ENCODE measurements around the gene CBX5. TPM values are rescaled to one million over a fixed set of nuclear protein-coding genes. Genes with fewer than 3 reads are reported as not detected.

The CBX5 gene
- total RNA-seq, 1 experiment from 2014 or later: 109 TPM

GRCh38 chr12:54280468-54281260, 742 bp upstream of the CBX5 start, which contains the start of gene HNRNPA1:
Gene HNRNPA1, plus strand, starts transcription at chr12:54280726. Its CDS starts 82 bp downstream, at chr12:54280808.
- ChIA-PET CTCF (interaction anchor here (0.6 to 2.0 kb wide), 8 partner anchors 13 to 99 kb away, joined by 3 to 10 read pairs (median 4); partner anchors contain the start of gene COPZ1), POLR2A (interaction anchor here (0.6 to 4.9 kb wide), 46 partner anchors 8 to 1823 kb away, joined by 3 to 99 read pairs (median 5); partner anchors contain the start of genes COPZ1, HOXC9, NFE2 and ORMDL2)
- TSS peak; percentile 49 for BruUV-seq (replicated peaks)
- TF ChIP-seq CTCF (IDR thresholded peaks at IDR 0.05; ENCODE audit: unreplicated experiment): no peak
- no peak within 1 kb of the TSS for H3K27ac Mint-ChIP-seq (ENCODE audit: low read depth, unreplicated experiment)
- H3K27me3 Mint-ChIP-seq (ENCODE audit: insufficient read depth, unreplicated experiment): no peaks in the 10 kb centered on the region
- peaks cover 15% of the 10 kb centered on the region for H3K36me3 Mint-ChIP-seq (ENCODE audit: insufficient read depth, unreplicated experiment)
- no peak within 1 kb of the TSS for H3K4me3 Mint-ChIP-seq (ENCODE audit: unreplicated experiment)
- DNase-seq (ENCODE audit: unreplicated experiment): peak; percentile 100
- peaks cover 21% of the 10 kb centered on the region for H3K4me1 Mint-ChIP-seq (ENCODE audit: insufficient read depth, unreplicated experiment)
- no peaks in the 10 kb centered on the region for H3K9me3 Mint-ChIP-seq (ENCODE audit: unreplicated experiment)
- intact Hi-C loops (cut with micrococcal nuclease): loop anchor here (1.0 to 2.0 kb wide), 2 partner anchors 22 to 45 kb away; partner anchors contain the start of gene COPZ1

GRCh38 chr12:54279227-54279631, 693 bp downstream of the CBX5 start:
- H3K27ac Mint-ChIP-seq (ENCODE audit: low read depth, unreplicated experiment): no peak overlapping the region
- ChIA-PET CTCF (interaction anchor here (0.6 to 1.1 kb wide), 3 partner anchors 28 to 1232 kb away, joined by 3 to 5 read pairs (median 3); no protein-coding TSS in a partner anchor), POLR2A (interaction anchor here (0.7 to 4.9 kb wide), 25 partner anchors 12 to 1654 kb away, joined by 3 to 99 read pairs (median 10); partner anchors contain the start of genes COPZ1, HOXC6, HOXC9 and NFE2)
- peaks cover 27% of the 10 kb centered on the region for H3K4me1 Mint-ChIP-seq (ENCODE audit: insufficient read depth, unreplicated experiment)
- intact Hi-C loops (cut with micrococcal nuclease): loop anchor here (5.0 kb wide), 1 partner anchor 57 kb away; no protein-coding TSS in a partner anchor
- H3K27me3 Mint-ChIP-seq (ENCODE audit: insufficient read depth, unreplicated experiment): no peaks in the 10 kb centered on the region
- no peak overlapping the region for H3K4me3 Mint-ChIP-seq (ENCODE audit: unreplicated experiment)
- no peak for TF ChIP-seq CTCF (IDR thresholded peaks at IDR 0.05; ENCODE audit: unreplicated experiment)
- TSS peak; percentile 76 for BruUV-seq (replicated peaks)
- DNase-seq (ENCODE audit: unreplicated experiment): no peak
- H3K36me3 Mint-ChIP-seq (ENCODE audit: insufficient read depth, unreplicated experiment): peaks cover 22% of the 10 kb centered on the region
- H3K9me3 Mint-ChIP-seq (ENCODE audit: unreplicated experiment): no peaks in the 10 kb centered on the region

- no peak overlapping the region for H3K27ac Mint-ChIP-seq (ENCODE audit: low read depth, unreplicated experiment)
- H3K27me3 Mint-ChIP-seq (ENCODE audit: insufficient read depth, unreplicated experiment): no peaks in the 10 kb centered on the region
- CTCF ChIA-PET: interaction anchor here (0.6 to 1.3 kb wide), 5 partner anchors 24 to 62 kb away, joined by 3 to 5 read pairs (median 4); no protein-coding TSS in a partner anchor
- intact Hi-C loops (cut with micrococcal nuclease): loop anchor here (1.0 to 5.0 kb wide), 2 partner anchors 27 to 56 kb away; no protein-coding TSS in a partner anchor
- POLR2A ChIA-PET: interaction anchor here (0.6 to 4.9 kb wide), 8 partner anchors 8 to 339 kb away, joined by 3 to 99 read pairs (median 22); partner anchors contain the start of genes COPZ1, HOXC13 and HOXC9
- BruUV-seq (replicated peaks): no TSS peak
- peaks cover 34% of the 10 kb centered on the region for H3K36me3 Mint-ChIP-seq (ENCODE audit: insufficient read depth, unreplicated experiment)
- no peak for DNase-seq (ENCODE audit: unreplicated experiment)
- H3K9me3 Mint-ChIP-seq (ENCODE audit: unreplicated experiment): no peaks in the 10 kb centered on the region
- no peak overlapping the region for H3K4me3 Mint-ChIP-seq (ENCODE audit: unreplicated experiment)
- peaks cover 16% of the 10 kb centered on the region for H3K4me1 Mint-ChIP-seq (ENCODE audit: insufficient read depth, unreplicated experiment)
- TF ChIP-seq CTCF (IDR thresholded peaks at IDR 0.05; ENCODE audit: unreplicated experiment): no peak
Measured at GRCh38 chr12:54277823-54278276, 2.1 kb downstream of the CBX5 start.

- intact Hi-C loops (cut with micrococcal nuclease): loop anchor here (5.0 kb wide), 1 partner anchor 54 kb away; no protein-coding TSS in a partner anchor
- Mint-ChIP-seq H3K27me3 (ENCODE audit: insufficient read depth, unreplicated experiment) (no peaks in the 10 kb centered on the region), H3K27ac (ENCODE audit: low read depth, unreplicated experiment) (no peak overlapping the region), H3K4me1 (ENCODE audit: insufficient read depth, unreplicated experiment) (peaks cover 10% of the 10 kb centered on the region), H3K4me3 (ENCODE audit: unreplicated experiment) (no peak overlapping the region), H3K36me3 (ENCODE audit: insufficient read depth, unreplicated experiment) (peaks cover 38% of the 10 kb centered on the region), H3K9me3 (ENCODE audit: unreplicated experiment) (no peaks in the 10 kb centered on the region)
- no peak for TF ChIP-seq CTCF (IDR thresholded peaks at IDR 0.05; ENCODE audit: unreplicated experiment)
- ChIA-PET CTCF (interaction anchor here (0.6 to 1.3 kb wide), 7 partner anchors 18 to 191 kb away, joined by 3 read pairs; no protein-coding TSS in a partner anchor), POLR2A (interaction anchor here (2.1 kb wide), 1 partner anchor 18 kb away, joined by 5 read pairs; no protein-coding TSS in a partner anchor)
- no TSS peak for BruUV-seq (replicated peaks)
- no peak for DNase-seq (ENCODE audit: unreplicated experiment)
Measured at GRCh38 chr12:54276368-54276767, 3.6 kb downstream of the CBX5 start.
